NCI-H524 (cell line): ENCODE results near the gene PYCR2.

Source experiments
- DNase-seq, 2 experiments: peaks; one replicate each; lab custom pipeline; 2025; lab: John Stamatoyannopoulos, UW

PYCR2 gene

DNA sequence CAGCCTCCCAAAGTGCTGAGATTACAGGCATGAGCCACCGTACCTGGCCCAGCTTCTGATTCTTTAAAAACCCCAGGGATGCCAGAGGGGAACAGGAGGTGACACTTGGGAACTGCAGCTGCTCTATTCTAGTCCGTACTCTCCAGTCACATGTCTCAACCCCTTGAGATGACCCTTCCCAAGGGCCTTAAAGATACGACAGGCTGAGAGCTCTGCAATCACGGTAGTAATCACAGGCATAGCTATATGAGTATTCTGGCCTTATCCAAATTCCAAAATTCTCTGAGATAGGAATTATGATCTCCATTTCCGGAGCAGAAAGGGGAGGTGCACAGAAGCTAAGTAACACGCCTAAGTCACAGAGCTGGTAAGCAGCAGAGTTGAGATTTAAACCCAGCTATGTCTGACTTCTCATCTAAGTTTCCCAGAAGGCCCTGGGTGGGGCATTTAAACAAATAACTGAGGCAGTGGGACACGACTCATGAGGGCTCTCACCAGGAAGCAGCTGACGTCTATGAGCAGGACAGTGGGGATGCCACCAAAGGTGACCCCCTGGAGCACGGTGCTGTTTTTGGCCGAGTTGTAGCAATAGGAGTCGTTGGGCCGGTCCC lies 47.0 kb downstream of the PYCR2 start:
- no peak for DNase-seq

DNA sequence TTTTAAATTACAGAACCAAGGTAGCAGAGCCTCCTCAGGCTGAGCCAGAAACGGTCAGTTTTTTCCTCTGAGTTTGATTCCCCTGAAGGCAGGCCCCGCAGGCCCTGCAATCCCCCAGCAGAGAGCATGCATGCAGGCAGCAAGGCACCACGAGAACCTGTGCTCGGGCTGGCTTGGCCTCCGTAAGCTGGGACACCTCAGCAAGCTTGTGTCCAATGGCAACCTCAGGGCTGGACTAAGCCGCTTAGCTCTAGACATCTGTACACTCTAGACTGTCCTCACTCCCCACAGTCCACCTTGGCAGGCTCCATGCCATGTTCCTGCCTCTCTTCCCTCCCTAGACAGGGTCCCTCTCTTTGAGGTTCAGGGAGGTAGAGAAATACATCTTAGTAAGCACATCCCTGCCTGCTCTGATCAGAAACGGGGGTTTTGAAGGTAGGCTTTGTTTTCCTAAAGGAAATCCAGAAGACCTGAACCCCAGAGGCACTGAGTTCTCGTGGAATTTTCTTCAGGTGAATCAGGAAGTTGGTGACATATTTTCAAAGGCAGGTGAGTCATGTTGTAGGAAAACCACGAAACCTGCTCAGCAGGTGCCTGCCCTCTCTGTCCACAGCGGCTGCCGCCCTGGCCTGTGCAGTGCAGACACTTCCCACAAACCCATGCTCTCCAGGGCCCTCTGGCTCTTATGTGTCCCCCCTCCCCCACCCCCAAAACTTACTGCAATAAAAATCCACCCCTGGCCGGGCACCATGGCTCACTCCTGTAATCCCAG lies 48.8 kb downstream of the PYCR2 start:
- peak in 1 of 2 experiments; percentile 59 for DNase-seq

DNA sequence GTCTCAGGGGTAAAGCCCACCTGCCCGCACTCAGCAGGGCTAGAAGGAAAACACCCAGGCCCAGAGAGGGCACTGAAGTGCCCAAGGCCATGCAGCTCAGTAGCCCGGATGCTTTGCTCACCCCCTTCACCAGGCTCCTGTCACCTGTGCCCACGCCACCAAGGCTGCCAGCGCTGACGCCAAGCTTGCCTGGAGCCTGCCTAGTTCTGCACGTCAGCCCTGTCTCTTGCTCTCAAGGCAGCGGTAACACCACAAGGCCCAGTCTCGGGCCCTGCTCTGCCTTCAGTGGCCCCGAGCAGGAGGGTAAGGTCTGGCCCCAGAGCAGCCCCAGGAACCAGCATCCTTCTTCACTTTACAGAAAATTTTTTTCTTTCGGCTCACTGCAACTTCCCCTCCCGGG lies 49.6 kb downstream of the PYCR2 start:
- DNase-seq: no peak

DNA sequence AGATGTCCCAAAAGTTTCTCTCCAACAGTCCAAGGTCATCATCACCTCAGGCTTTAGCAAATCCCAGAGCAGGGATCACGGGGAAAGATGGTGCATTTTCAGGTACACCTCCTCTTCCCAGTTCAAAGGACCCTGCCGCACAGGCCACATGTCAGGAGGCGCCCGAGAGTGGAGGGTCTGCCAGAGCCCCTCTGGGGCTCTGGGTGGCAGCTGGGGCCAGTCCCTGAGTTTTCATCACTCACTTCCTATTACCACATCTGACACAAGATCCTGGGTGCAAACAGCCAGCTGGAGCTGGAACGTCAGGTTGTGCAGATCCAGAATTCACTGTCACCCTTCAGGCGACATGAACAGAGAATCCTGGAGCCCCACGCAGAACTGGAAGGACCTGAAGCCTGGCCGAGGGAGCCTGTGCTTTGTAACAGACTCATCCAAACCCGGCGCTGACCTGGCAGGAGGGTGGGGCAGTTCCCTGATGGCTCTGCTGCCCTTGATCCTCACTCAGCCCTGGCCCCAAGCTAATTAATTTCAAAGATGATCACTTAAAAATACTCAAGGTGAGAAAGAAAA lies 50.7 kb downstream of the PYCR2 start:
- DNase-seq: no peak

DNA sequence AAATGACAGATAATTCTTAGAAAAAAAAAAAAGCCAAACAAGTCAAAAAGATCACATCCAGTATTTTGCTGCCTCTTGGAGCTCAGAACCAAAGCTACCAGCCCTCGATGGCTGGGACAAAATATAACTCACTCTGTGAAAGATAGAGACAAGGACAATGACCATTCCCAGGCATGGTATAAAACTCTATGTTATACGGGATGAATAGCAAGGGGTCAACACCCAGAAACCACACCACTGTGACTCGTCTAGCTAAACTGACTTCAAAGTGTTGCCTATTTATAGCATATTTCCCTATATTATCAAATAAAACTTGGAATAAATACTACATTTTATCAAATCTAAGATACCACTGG lies 52.0 kb downstream of the PYCR2 start:
- DNase-seq: no peak

DNA sequence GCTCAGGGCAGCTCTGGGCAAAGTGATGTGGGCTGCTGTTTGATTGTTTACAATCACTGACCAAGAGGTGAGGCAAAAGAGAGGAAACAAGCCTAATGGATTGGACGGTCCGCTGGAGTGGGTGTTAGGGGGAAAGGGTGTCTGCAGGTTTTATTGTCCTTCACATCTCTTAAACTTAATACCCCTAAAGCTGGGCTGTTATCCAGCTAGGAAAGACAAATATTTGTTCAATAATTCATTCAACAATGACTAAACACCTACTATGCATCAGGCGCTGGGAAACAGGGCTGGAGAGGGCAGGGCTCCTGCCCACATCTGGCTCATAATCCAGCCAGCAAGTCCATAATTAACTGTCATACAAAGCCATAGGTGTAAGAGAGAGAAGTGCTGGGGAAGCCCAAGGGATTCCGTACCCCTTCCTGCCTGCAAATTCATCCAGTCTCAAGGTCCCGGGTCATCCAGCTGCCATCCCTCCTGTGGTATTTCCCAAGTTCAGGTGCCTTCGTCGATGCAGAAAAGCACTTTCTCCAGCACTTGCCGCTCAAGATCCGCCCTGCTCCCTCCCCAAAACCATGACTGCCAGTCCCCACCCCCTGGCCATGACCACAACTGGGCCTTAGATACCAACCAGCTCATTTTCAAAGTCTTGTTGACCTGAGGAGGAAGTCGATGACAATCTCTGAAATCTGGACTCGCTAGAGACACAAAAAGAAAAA lies 52.5 kb downstream of the PYCR2 start:
- DNase-seq: no peak

DNA sequence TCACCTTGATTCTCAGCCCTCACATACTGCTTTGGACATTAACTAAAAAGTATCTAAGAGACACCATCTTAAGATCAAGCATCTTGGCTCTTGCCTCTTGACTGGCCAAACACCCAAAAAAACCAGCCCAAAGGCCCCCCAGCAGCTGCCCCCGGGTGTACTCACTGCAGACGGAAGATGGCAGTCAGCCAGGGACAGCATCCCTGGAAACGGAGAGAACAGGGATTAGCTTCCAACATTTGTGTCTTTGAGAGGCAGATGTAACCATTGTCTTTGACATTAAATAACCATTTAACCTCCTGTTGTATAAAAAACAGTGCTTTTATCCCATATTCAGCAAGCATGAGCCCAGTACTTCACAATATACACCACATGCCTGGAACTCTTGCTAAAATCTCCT lies 53.1 kb downstream of the PYCR2 start:
- peak; percentile 39 to 68 for DNase-seq
